D721Med (cell line): ENCODE results near the gene SLC44A2.
A peak's percentile ranks its signal among the peaks of the same experiment; 100 is the strongest.

ENCODE experiments used
- DNase-seq: peaks from one replicate; pipeline ENCODE4 v3.0.0; 2011; ENCODE audit warnings: low spot score; ENCODE audit not compliant: insufficient read length
- FAIRE-seq: peaks from 2 replicates; lab custom pipeline; 2011; peaks lifted over from hg19 to GRCh38; lab: Jason Lieb, UNC
- CTCF ChIP-seq: IDR thresholded peaks from 2 replicates; pipeline ENCODE4 v1.5.1; 2012; ENCODE audit warnings: mild to moderate bottlenecking, control low read depth; ENCODE audit not compliant: insufficient read depth; ENCODE audit errors: missing control alignments

The SLC44A2 gene

GRCh38 chr19:10648360-10648759, 23.0 kb downstream of the SLC44A2 start:
- FAIRE-seq = no peak
- TF ChIP-seq CTCF = no peak
- DNase-seq = no peak

- FAIRE-seq (no peak), DNase-seq (no peak)
- no peak for TF ChIP-seq CTCF
These were observed 26.5 kb downstream of the SLC44A2 start for GRCh38 chr19:10651851-10652250.

GRCh38 chr19:10653482-10653731, 28.1 kb downstream of the SLC44A2 start:
- no peak for DNase-seq
- no peak for FAIRE-seq
- TF ChIP-seq CTCF = no peak

- DNase-seq (peak; percentile 75), FAIRE-seq (peak; percentile 58)
- no peak for TF ChIP-seq CTCF
These were observed 28.6 kb downstream of the SLC44A2 start, which contains the start of gene ILF3 for GRCh38 chr19:10653732-10654609. ILF3 (plus strand) TSS chr19:10654346; CDS start chr19:10670606, 16,260 bp downstream.

GRCh38 chr19:10654610-10655456, 29.5 kb downstream of the SLC44A2 start:
- TF ChIP-seq CTCF = no peak
- DNase-seq = no peak
- no peak for FAIRE-seq

GRCh38 chr19:10655457-10656312, 30.3 kb downstream of the SLC44A2 start:
- no peak for TF ChIP-seq CTCF
- no peak for DNase-seq
- no peak for FAIRE-seq
